GM18498 (cell line): ENCODE measurements around the gene SPRR2G.
"Not testable (repeated sequence)": the region's sequence is repeated elsewhere in the genome, so short reads cannot be mapped to it uniquely, and the experiment has no call there.

Experiments used
- ATAC-seq: cut with Tn5 transposase; IDR thresholded peaks from one replicate; pipeline ENCODE4 v1.9.1; 2021; ENCODE audit warnings: mild to moderate bottlenecking, moderate library complexity; ENCODE audit not compliant: unreplicated experiment

SPRR2G gene

DNA sequence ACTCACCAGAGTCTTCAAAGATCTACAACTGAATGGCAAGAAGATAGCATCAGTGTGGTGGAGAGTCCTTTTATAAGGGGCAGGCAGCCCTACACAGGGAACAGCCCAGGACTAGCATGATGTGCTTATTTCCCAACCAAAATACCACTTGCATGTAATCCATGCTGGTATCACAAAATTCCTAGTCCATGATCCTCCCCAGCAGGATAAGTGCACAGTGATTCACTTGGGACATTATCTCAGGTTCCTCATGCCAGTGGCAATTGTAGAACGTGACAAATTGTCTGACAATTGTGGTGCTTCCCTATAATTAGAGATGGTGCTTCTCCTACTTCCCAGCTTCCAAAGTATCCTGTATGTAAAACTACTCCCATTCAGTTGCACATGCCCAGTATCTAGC is at the start of gene SPRR2G:
TSS of gene SPRR2G (minus strand) at position 45 of the 400 bp plus-strand sequence. CDS start 780 bp downstream, outside the sequence.
- ATAC-seq, result no peak

- ATAC-seq, result no peak
Observed at GRCh38 chr1:153195216-153195615, 44.5 kb upstream of the SPRR2G start.

GRCh38 chr1:153194331-153195050 is 43.8 kb upstream of the SPRR2G start:
- ATAC-seq, result no peak

DNA sequence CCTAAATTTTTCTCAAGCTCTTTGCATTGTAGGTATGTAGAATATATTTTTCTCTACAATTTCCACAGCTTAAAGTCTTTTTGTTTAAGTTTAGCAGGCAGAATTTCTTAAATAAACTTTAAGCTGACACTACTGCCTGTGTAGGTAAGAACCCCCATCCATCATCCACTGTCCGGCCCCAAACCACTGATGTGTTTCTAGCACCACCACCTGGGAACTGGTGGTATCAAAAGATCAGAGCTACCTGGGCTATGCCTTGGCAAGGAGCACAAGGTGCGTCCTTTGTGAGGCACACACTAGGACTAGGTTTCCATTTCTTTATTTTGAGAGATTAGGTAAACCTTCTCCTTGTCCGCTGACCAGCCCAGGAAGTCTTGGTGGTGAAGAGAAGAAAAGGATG is 42.0 kb upstream of the SPRR2G start:
- ATAC-seq, result no peak

DNA sequence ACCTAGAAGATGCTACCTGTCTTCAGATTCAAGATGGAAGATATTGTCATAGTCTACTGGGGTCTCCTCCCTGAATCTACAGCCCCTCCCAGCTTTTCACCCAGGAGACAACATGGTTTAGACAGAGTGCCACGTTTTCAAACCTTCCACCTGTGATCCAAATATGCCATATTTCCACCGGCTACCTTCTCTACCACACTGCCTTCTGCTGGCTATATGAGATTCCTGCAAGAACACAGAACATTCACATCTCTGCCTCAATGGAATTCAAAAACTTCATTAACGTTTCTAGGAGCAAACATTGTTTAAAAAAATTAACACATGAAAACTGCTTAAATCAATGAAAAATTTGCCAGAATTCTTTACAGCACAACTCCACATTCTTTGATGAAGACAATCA is 39.7 kb upstream of the SPRR2G start:
- ATAC-seq, result no peak

DNA sequence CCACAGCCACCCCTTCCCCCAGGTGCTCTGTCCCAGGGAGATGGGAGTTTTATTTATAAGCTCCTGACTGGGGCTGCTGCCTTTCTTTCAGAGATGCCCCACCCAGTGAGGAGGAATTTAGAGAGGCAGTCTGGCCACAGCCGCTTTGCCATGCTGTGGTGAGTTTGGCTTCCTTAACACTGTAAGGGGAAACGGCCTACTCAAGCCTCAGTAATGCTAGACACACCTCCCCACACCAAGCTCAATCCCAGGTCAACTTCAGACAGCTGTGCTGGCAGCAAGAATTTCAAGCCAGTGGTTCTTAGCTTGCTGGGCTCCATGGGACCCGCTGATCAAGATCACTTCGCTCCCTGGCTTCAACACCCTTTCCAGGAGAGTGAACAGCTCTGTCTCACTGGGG is 37.6 kb upstream of the SPRR2G start:
- not testable (repeated sequence) for ATAC-seq

- no peak for ATAC-seq
Observed at GRCh38 chr1:153180556-153180955, 29.9 kb upstream of the SPRR2G start.

DNA sequence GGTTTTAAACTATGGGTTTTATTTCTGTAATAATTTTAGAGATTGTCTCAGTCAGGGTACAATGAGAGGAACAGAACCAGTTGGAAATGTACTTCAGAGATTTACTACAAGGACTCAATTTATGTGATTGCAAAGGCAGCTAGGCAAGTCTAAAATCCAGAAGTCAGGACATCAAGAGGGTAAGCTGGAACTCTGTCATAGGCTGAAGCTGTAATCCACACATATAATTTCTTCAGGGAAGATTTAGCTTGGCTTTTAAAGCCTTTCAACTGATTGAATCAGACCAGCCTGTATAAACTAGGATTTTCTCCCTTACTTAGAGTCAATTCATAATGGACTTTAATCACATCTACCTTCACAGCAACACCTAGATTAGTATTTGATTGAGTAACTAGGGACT is 28.2 kb upstream of the SPRR2G start:
- ATAC-seq, result no peak

GRCh38 chr1:153174624-153175023 is 23.9 kb upstream of the SPRR2G start:
- ATAC-seq, result no peak

- ATAC-seq, result no peak
Observed at GRCh38 chr1:153168686-153169085, 18.0 kb upstream of the SPRR2G start.

DNA sequence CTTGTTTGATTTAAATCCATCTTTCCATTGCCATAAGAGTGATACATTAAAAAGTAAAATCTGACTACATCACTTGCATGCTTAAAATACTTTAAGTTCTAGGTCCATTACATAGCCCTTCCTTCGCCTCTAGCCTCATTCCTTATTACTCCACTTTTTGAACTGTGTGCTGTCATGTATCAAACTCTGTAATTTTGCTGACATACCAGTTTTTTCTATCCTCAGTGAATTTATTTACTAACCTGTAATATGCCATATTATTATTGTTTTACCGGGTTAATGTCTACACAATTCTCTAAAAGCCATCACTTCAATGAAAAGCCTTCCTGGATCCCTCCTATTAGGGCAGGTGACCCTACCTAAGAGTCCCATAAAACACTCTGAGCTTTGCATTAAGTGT is 4.9 kb upstream of the SPRR2G start:
- no peak for ATAC-seq

- no peak for ATAC-seq
Observed at GRCh38 chr1:153152481-153152880, 1.8 kb upstream of the SPRR2G start.

GRCh38 chr1:153141377-153141776 is 9.3 kb downstream of the SPRR2G start:
- ATAC-seq, result no peak

DNA sequence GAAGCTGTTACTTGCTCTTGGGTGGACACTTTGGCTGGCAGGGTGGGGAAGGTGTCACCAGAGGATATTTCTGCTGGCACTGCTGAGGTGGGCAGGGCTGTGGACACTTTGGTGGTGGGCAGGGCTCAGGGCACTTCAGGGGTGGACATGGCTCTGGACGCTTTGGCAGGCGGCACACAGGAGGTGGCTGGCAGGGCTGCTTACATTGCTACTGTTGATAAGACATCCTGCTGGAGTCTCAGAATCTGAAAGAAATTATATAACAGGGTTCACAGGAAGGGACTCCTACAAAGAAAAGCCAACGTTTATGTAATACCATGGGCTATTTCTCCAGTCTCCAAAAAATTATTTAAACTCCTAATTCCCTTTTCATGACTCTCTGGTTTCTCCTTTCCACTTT is 10.2 kb downstream of the SPRR2G start:
- no peak for ATAC-seq

GRCh38 chr1:153133743-153134142 is 16.9 kb downstream of the SPRR2G start:
- no peak for ATAC-seq

DNA sequence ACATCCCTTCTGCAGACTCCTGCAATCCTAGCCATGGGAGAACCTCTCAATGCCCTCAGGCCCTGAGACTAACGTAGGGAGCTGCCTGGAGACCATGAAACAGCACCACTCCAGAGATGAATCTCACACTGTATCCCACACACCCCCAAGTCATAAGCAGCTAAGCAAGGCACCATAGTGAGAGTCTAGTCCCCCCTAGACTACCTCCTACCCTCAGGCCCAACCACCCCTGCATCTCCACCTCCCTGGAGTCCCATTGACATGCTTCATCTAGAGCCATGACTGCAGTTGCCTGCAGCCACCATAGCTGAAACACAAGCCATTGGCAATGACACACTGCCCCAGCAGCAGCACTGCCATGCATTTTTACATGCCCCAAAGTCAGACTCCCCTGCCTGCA is 17.4 kb downstream of the SPRR2G start:
- ATAC-seq, result no peak

DNA sequence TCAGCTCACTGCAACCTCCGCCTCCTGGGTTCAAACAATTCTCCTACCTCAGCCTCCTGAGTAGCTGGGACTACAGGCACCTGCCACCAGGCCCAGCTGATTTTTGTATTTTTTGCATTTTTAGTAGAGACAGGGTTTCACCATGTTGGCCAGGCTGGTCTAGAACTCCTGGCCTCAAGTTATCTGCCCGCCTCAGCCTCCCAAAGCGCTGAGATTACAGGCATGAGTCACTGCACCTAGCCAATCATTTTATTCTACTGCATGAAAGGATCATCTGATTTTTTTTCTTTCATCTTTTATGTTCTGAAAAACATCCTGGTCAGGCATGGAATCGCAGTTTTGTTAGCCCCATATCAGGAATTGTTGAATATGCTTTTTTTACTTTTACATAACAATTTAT is 22.0 kb downstream of the SPRR2G start:
- ATAC-seq, result not testable (repeated sequence)

DNA sequence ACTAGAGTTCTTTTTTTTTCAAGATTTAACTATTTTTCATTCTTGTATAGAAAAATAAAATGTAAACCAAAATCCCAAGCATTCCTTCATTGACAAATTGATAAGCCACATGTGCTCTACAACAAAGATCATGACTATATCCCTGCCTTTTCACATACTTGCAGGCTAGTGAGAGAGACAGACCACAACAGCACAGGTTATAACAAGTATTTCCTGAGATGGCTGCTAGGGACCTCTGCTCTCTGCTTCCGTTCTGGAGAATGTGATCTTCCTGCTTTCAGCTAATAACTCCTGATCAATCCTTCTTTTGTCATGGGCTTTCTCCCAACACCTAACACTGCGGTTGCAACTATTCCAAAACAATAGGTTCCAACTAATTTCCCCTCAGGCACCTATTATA is 23.4 kb downstream of the SPRR2G start:
- no peak for ATAC-seq

GRCh38 chr1:153125536-153125935 is 25.2 kb downstream of the SPRR2G start:
- no peak for ATAC-seq

- ATAC-seq, result not testable (repeated sequence)
Observed at GRCh38 chr1:153123793-153124192, 26.9 kb downstream of the SPRR2G start.

GRCh38 chr1:153122831-153123421 is 27.8 kb downstream of the SPRR2G start:
- no peak for ATAC-seq

DNA sequence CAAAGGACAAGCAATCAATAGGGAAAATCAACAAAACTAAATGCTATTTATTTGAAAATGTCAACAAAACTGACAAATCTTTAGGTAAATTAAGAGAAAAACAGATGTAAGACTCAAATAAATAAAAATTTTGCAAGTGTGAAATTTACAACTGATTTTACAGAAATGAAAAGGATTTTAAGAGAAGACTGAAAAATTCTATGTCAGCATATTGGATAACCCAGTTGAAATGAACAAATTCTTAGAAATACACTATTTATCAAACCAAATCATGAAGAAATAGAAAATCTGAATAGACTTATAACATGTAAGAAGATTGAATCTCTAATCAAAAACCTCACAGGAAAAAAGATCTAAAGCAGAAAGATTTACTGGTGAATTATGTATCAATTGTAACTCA is 29.7 kb downstream of the SPRR2G start:
- ATAC-seq, result no peak

DNA sequence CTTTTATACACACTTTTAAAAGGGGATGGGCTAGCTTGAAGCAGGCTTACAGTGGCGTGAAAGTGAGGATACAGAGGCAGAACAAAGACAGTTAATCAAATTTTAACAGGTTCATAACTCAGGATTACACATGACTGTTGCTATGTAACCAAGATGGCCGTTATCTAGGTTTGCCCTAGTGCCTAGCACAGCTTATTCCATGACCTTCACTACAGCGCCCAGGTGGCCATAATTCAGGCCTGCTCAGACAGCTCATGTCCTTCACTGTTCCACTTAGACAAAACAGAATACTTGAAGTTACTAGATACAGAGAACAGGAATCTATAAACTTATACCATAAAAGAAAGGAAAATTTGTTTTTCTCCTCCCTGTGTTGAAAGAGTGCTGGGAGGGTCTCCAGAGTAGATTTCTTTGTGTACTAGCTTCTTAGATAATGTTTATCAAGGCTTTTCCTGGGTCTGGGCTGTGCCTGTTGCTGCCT is 31.2 kb downstream of the SPRR2G start:
- no peak for ATAC-seq
